ENCODE data around the gene CCDC187.

CCDC187 gene

DNA sequence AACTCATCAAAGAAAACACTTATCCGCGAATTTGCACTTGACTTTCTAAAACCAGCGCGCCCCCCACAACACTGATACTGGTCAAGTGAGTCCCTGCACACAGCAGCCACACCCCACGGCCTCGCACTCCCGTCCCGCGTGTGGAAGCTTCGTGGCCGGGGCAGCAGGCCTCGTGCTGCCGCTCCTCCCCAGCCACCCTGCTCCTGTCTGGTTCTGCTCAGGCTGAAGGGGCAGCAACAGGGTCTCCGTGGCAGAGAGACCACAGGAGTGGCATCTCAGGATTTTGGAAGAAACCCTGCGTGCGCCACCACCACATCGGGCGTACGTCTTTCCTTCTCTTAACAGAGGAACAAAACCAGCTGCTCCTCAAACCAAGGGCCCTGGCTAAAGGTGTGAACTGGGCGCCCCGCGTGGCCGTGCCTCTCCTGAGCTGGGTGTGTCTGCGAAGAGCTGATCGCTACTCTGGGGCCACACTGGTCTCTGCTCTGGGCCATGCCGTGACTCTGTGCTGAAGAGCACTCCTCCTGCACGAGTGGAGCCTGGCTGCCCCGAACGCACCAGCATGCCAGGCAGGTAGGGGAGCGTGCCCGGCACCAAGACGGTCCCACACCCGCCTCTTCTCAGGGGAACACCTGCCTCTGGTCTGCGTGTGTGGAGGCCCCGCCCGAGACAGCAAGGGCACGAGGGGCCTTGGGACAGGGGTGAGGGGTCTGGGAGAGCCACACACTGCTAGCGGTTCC, 81.6 kb downstream of the CCDC187 start:
- no peak for DNase-seq

DNA sequence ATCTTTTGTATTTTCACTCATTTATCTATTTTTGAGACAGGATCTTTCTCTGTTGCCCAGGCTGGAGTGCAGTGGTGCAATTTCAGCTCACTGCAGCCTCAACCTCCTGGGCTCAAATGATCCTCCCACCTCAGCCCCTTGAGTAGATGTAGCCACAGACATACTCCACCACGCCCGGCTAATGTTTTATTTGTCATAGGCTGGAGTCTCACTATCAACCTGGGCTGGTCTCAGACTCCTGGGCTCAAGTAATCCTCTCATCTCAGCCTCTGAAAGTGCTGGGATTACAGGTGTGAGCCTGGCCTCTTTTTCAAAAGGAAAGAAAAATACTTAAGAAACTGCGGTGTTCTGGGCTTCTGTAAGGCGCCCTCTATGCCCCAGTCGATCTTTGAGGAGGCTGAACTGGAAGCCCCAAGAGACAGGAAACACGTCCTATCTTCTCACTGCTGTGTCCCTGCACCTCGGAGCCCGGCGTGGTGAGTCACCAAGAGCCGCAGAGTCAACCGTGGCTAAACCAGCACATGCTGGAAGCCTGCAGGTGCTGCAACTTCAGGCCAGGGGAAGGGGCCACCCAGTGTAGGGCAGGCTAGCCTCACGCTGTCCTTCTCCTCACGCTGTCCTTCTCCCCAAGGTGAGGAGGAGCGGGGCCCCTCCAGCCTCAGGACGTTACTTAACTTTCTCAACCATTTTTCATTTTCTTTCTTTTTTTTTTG, 83.7 kb downstream of the CCDC187 start:
- DNase-seq: no peak

DNA sequence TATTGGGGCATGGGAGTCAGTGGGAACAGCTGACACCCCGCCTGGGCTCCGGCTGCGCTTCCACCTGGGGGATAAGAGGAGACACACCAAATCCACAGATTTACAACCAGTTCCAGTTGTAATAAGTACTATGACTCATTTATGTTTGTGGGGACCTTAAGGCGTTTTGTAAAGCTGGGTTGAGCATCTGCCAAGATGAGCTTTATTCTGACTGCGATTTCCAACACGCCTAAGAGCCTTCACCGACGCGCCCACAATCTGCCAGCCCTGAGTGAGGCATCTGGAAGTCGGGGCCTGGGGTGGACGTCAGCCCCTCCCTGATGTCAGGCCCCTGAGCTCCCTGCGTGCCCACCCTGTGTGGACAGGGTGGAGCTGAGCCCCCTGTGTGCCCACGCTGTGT, 84.6 kb downstream of the CCDC187 start:
- no peak for DNase-seq

DNA sequence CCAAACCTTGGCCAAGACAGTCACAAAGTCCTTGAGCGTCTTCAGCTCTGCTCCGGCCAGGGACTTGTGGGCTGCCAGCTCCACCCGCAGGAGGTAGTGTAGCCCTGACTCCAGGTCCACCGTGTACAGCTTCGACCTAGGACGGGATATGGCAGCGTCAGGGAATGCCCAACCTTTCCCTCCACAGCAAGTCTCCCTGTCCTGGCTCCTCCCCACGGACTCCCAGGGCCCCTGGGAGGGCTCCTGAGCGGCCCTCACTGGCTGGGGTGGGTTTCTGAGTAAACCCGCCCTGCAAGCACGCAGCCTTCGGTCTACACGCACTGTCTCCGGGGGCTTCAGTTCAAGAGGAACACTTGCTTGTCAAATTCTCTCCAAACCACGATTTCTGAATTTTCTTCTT, 85.2 kb downstream of the CCDC187 start:
- no peak for DNase-seq

DNA sequence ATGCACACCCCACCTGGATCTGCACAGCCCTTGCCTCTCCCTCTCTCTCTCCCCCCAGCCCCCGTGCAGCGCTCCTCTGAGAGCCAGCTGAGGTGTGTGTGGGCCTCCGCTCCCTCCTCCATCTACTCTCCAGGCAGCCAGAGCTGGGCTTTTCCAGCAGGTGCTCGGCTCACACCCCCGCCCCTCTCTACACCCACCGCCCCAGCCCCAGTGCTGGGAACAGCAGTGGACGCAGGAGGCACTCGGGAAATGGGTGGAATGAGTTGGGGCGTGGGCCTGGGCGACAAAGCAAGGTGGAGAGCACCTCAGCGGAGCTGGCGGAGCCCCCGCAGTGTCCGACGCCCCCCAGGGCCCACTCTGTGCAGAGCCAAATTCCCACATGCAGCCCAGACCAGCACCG, 85.6 kb downstream of the CCDC187 start:
- DNase-seq: no peak

DNA sequence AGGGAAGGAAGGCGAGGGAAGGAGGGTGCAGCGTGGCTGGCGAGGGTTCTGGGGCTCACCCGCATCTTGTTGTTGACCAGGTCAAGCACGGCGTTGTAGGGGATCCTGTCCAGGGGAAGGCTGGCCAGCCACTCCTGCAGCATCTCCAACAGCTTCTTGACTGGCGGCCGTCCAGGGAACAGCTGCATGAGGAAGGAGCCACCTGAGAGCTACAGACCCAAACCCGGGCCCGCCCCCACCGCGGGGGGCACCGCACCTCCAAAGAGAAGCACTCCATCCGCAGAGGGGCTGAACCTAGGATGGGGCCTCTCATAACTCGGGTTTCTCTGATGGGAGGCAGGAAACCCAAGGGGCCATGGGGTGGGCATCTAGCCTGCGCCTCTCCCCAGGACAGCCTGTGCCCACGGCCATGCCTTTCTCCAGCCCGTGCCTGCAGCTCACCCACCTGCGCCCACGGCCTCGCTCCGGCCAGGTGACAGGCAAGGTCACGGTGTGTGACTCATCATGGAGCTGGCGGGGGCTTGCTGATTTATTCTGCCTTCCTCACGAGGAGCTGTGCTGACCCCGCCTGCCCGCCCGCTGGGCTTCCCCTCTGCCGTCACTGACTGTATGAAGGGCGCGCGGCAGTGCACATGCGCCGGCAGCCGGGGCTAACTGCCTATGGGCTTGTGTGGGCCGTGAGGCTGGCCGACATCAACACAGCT, 87.2 kb downstream of the CCDC187 start:
- no peak for DNase-seq

DNA sequence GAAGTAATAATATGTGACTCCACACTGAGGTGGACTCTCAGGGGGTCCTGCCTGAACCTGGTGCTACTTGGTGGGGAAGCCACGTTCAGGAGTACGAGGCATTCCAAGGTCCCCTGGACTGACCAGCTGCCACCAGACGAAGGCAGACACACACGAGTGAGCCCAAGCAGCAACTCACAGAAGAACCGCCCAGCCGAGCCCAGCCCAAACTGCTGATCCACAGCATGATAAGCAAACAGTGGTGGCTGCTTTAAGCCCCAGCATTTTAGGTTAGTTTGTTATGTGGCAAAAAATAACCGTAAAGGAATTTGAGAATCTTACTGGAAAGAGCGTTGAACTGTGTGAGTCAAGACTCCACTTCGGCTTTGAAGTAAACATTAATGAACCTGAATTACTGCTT, 90.2 kb downstream of the CCDC187 start:
- DNase-seq: no peak

DNA sequence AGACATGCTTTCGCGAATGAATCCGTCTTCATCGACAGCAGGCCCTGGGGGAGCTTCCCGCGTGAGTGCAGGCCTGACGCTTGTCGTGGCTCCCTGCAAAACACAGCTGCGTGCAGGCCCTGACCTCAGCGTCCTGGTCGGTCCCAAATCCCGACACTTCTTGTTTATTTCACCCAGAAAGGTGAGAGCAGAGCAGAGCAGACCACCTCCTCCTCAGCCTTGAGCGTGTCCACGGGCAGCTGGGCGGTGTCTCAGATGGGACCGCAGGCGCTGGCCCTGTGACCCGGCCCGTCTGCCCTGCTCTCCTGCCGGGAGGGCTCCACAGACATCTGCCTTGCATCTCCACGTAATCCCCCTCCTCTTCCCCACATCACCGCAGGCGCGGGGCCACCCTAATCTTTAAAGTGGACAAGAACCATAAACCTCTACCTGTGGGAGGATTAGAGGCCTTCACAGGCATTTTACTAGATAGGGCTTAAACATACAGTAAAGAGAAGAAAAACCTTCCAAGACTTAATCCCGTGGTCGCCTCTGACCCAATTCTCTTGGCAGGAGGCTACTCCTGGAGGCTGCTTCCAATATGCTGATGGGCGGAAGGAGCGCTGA, 91.4 kb downstream of the CCDC187 start:
- DNase-seq: no peak

DNA sequence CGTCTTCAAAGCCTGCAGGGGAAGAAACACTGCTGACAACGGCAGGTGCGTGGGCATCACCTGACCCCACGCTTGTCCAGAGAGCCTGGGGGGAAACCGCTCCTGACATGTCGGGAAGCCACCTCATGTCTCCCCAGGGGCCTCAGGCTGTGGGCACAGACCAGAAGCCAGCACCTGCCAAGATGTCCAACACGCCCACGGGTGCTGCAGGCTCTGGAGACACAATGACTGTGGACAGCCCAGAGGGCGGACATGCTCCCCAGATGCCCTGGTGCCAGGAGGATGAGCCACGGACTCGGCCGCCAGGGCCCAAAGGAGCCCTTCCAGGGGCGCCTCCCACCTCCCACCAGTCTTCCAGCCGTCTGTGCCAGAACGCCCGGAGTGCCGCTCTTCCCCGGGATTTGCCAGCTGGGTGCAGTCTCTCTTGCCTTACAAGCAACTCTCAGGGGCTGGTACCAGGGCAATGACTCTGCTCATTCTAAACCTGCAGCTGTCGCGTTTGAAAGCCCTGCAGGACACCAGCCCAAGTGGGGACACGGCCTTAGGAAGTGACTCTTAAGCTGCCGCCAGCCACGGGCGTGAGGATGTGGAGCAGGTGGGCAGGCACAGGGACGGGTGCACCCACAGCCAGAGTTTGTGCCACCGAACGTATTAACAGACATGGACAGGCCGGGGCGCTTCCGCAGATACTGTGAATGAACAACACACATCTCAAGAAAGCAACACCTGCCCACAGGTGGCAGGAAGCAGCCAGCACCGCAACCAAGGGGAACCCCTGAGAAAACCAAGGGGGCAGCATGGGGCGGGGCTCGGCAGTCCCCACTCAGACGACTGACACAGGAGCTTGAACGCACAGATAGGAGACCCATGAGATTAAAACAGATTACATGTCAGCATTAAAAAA, 92.2 kb downstream of the CCDC187 start:
- no peak for DNase-seq

DNA sequence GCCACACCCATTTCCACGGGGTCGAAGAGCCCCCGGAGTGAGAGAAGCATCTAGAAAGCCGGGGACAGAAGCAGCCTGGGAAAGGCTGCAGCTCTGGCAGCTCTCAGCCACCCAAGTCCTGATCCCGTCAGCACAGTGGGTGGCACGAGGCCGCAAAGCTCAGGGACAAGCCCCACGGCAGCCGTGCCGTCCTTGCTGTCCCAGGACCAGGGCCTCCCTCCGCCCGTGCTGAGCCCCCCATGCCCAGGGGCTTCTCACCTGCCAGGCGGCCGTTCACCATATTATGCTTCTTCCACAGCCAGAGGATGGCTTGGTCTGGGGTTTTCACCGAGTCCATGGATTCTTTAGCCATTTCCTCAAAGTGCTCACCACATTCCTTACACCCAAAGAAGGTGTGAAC, 92.9 kb downstream of the CCDC187 start:
- DNase-seq: no peak

DNA sequence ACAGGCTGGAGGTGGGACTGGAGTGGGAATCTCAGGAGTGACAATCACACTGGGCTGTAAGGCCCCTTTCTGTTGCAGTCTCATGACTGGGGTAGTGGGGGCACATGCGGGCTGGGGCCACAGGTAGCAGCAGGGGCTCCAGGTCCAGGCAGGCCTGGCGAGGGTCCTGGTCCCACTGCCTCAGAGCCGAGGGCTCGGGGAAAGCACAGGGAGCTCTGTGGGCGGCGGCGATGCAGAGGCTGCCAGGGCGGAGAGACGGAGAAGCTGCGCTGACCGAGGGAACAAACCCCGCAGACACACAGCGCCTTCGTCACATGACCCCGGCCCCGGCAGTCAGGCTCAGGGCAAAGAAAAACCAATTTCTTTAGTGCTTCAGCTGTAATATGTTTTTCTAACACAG, 93.6 kb downstream of the CCDC187 start:
- no peak for DNase-seq

DNA sequence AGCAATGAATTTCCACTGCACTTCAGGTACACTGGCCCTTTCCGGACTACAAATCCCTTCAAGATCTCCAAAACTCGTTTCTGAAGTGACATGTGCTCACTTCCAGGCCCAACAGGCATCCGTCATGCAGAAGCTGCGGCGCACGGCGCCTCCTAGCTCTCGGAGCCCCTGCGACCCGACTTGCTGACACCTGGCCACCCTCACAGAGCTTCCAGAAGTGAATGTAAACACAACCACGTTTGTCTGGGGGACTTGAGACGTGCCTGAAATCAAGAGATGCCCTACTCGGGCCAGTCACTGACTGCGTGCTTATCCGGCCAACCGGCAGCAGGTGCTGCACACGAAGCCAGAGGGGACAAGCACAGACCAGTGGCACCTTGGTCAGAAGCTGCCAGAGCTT, 94.1 kb downstream of the CCDC187 start:
- no peak for DNase-seq

DNA sequence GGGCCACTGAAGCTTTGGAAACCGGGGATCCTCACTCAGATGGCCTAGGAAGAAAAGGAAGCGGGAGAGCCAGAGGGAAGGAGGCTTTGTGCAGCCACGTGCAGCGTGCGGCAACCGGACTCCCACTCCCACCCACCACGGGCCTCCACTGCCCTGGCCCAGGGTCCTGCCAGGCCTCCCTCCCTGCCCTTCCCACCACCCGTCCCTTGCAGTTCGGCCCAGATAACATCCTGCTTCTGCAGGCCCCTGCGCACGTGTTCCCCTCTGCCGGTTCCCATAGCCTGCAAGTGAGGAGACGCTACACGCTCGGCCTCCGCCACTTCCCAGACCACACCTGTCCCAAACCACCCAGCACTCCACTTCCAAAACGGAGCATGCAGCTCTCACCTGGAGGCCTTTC, 94.7 kb downstream of the CCDC187 start:
- DNase-seq: no peak

DNA sequence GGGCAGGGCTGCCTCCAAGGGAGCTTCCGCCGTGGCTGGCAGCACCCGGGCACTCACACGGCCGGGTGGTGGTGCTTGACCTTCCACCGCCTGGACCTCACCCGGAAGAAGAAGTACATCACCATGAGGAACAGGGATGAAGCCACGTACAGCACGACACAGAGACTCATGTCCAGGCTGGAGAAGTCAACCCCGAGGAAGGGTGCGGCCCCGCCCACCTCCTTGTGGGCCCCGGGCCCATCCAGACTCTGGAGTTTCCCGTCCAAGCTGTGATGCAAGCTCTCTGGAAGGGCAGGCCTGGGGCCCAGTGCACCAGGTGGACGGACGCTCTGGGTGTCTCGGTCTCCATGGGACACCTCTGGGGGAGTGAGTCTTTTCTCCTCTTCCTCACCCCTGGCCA, 95.2 kb downstream of the CCDC187 start:
- no peak for DNase-seq

DNA sequence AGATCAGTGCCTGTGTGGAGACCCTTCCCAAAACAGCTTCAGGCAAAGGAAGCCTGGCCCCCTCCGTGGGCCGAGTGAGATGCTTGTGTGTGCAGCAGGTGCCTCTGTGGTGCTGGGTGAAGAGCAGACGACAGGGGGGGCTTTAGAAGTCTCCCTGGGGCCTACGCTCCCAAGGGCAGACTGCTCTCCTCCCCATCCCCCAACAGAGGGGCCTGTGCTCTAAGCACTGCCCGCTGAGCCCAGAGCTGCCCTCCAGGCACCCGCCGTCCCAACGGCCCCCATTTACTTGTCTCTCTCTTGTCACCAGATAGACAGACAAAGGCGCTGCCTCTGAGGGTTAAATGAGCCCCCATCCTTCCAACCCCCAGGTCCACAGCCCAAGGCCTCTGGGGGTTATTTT, 96.3 kb downstream of the CCDC187 start:
- DNase-seq: no peak

DNA sequence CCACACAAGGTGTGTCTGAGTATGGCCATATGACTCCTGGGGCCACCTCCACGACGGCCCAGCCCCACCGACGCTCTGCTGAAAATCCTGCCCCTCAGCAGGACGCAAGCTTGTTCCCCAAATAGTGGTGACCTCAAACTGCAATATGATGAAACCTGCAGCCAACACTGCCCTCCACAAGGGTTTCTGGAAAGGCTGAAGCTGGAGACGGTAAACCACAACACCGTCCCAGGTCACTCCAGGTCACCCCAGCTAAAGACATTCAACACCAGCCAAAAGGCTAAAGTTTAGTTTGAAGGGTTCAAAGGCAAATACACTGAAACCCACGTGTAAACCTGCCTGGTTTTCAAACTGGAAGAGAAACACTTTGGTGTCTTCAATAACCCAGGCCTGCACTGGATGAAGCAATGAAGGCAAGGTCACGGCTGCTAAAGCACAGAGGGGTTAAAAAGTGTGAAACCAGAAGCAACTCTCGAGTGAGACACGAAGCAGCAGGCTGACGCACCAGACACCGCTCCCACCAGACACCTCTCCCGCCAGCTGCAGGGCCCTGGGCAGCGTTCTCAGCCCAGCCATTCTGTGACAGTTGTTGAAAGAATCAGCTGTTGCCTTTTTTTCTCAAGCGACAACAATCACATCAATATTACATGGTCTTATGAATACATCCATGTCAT, 97.2 kb downstream of the CCDC187 start:
- no peak for DNase-seq

DNA sequence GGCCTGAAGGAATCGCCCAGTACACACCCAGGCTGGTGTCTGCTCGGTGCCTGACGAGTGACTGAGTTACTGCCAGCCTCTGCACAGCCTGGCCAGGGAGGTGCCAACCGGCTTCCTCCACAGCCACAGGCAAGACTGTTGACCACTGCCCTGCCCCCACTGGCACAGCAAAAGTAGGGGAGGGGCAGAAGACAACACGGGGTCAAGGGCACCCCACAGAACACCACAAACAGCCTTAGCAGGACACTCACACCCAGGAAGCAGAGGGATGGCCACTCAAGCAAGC, 98.2 kb downstream of the CCDC187 start:
- DNase-seq: no peak

DNA sequence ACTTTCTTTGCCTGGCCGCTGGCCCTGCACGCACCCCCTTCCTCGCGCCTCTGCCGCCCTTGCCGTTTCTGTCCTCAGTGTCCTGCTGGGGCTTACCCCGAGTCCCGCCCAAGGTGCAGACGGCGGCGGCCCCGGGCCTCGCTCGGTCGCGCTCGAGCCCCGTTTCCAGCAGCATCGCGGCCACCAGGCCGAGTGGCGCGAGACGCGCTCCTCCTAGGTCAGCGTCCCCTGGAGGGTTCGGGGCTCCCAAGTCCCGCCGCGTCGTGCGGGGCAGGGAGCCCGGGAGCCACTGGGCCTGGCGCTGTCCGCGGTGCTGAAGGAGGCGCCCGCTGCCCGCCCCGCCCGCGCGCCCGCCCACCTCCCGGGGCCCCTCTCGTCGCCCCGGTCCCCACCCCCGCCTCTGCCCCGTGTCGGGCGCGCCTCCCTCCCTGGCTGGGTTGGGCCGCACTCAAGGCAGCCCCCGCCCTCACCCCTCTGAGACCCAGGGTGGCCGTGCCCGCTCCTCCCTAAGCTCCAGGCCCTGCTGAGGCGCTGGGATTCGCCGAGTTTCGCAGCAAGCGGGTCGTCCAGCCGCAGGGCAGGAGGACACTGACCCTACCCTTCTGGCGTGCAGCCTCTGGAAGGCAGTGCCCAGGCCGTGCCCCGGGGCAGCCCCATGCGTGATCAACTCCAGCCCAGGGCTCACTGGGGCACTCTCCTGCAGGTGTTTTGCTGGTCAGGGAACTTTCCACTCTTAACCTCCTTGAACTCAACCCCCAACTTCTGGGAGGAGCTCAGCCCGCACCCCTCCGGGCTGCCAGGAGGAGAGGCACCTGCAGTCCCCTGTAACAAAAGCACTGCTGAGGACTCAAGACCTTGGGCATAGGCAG, 98.8 kb downstream of the CCDC187 start, which contains the start of gene LHX3:
Gene LHX3 (minus strand): TSS at position 291 of the 869 bp plus-strand sequence. CDS start 116 bp downstream, at position 175.
- DNase-seq: no peak

DNA sequence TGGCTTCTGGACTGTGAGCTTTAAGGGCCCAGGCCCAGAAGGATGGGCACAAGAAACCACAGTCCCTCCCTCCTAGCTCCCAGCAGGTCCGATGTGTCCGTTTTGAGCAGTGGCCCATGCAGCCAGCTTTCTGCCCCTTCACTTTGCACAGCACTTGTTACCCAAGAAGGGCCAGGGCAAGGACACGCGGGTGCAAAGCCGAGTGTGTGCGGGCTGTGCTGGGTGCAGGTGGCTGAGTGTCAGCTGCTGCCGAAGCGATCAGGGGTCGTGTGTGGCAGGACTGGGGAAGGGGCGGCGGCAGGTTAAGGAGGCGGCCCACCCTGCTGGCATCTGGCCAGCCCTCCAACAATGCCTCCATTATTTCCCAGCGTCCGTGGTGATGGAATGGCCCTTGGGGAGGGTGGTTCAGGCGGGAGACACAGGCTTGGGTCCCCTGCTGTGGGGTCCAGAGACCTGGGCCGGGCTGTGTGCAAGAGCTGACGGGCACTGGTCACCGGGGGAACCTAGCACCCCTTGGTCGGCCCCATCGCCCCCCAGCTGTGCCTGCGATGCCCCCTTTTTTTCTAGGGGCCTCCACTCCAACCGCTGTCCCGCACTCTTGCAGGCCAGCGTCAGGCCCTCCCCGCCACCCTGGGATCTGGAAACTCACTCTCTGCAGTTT, 99.6 kb downstream of the CCDC187 start:
- DNase-seq: no peak

DNA sequence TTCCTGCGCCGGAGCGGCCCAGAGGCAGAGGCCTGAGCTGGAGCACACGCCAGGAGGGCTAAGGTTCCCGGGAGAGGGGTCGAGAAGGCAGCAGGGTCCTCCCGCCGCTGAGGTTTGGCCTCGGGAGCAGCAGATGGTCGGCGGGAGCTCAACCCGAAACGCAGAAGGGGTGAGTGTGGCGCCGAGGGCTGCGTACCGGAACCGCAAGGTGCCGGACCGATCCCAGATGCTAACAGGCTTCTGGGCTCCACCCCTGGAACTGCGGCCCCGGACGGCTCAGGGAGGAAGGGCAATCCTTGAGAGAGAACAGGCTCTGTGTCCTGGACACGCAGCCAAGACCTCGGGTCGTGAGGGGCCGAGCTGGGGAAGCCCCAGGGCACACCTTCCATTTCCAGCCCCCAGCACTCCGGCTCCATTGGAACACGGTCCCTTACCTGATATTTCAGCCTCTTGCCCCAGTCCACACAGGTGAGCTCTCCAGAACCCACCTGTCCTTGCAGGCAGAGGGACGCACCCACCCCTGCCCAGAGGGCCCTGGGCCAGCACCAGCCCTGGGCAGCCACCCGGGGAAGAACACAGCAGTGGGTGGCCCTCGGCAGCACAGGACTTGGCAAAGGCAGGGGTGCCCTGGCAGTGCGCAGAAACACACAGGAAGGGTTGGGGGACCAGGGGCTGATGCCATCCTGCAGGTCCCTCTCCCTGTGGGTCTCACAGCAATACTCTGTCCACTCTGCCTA, 100.3 kb downstream of the CCDC187 start:
- no peak for DNase-seq
